ENCODE measurements around the gene DOCK11.
"Not testable (repeated sequence)": the region's sequence is repeated elsewhere in the genome, so short reads cannot be mapped to it uniquely, and the experiment has no call there.

DOCK11 gene

DNA sequence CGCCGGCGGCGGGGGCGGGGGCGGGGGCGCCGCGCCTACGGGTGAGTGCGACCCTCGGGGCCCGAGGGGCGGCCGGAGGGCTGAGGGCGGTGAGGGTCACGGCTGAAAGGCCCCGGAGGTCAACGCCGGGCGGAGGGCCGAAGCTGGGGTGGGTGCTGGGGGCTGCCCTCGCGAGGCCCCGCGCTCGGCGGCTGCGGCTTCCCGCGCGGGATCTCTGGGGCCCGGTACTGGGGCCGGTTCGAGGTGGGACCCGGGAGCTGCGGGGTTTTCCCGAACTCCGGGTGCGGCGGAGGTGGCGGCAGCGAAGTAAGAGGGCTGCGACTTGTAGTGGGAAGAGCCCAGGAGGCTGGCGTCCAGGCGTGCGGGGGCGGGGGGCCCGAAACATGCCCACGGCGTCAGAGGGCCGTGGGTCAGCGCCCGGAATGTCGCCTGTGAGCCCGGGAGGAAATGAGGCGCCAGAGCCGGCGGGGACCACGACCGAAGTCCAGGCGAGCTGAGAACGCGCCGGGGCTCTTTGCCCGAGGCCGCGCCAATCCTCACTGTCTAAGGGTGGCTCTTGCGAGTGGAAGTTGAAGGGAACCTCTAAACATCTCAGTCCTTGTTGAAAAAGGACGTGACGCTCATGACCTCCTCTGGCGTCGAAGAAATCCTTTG is 232.2 kb downstream of the DOCK11 start:
- DNase-seq (ENCODE audit: low read depth): no peak
- peak overlapping the region; percentile 52 for H3K4me3 ChIP-seq (ENCODE audit: low read length)

DNA sequence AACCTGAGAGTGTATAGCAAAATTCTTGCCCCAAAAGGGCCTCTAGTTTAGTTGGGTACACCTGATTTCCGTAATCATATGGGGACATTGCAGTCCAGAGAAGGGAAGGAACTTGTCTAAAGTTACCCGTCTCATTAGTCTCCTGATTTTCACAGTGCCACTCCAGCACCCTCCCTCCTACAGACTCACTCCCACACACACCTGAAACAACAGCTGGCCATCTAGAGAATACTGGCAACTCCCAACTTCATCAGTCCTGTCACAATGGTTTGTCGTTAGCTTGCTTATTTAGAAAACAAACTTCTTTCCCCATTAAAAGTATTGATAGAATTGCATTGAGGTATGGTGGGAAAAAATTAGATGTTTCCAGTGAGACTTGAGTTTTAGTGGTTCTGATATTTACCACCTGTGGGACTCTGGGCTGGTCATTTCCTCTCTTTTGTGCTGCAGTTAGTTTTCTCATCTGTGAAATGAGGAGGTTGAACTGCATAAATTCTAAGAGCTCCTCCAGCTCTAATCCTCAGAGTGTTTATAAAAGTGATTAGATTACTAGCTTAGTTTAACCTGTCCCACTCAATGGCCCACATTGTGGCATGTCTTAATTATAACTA is 233.5 kb downstream of the DOCK11 start:
- TF ChIP-seq CTCF (IDR thresholded peaks at IDR 0.05; ENCODE audit: insufficient read depth, low read depth, low read length, missing control alignments): no peak
- H3K4me3 ChIP-seq (ENCODE audit: low read length): no peak overlapping the region
- DNase-seq (ENCODE audit: low read depth): no peak

More for the DNA sequence above, 232.2 kb downstream of the DOCK11 start:
- no peak for TF ChIP-seq CTCF (IDR thresholded peaks at IDR 0.05; ENCODE audit: insufficient read depth, low read depth, low read length, missing control alignments)

GRCh38 chrX:118730500-118731247 is 235.1 kb downstream of the DOCK11 start:
- no peak overlapping the region for H3K4me3 ChIP-seq (ENCODE audit: low read length)
- peak; percentile 63 for DNase-seq (ENCODE audit: low read depth)
- no peak for TF ChIP-seq CTCF (IDR thresholded peaks at IDR 0.05; ENCODE audit: insufficient read depth, low read depth, low read length, missing control alignments)

- DNase-seq (ENCODE audit: low read depth); H3K4me3 ChIP-seq (ENCODE audit: low read length): not testable (repeated sequence)
These were observed 236.9 kb downstream of the DOCK11 start for GRCh38 chrX:118732551-118732950.

DNA sequence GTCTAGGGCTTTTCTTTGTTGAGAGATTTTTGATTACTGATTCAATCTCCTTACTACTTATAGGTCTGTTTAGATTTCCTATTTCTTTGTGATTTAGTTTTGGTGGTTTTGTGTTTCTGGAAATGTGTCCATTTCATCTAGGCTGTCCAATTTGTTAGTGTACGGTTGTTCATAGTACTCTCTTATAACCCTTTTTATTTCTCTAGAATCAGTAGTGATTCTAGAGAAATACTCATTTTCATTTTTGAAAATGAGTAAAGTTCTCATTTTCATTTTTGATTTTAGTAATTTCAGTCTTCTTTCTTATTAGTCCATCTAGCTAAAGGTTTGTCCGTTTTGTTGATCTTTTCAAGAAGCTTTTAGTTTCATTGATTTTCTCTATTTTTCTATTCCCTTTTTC is 239.3 kb downstream of the DOCK11 start:
- DNase-seq (ENCODE audit: low read depth): no peak
- no peak overlapping the region for H3K4me3 ChIP-seq (ENCODE audit: low read length)

More for the DNA sequence above, 239.3 kb downstream of the DOCK11 start:
- TF ChIP-seq CTCF (IDR thresholded peaks at IDR 0.05; ENCODE audit: insufficient read depth, low read depth, low read length, missing control alignments): no peak
